Naive thymus-derived CD4-positive, alpha-beta T cell (primary cell): ENCODE measurements around the gene TAS2R46. TPM values are rescaled to one million over a fixed set of nuclear protein-coding genes. Genes with fewer than 3 reads are reported as not detected.
A peak's percentile ranks its signal among the peaks of the same experiment; 100 is the strongest.
"Not testable (repeated sequence)": the region's sequence is repeated elsewhere in the genome, so short reads cannot be mapped to it uniquely, and the experiment has no call there.

Source experiments
- ATAC-seq: fragments of 150-1000 bp; cut with Tn5 transposase; 2 replicates; pipeline ENCODE4 v1.10.0; 2021; ENCODE audit warnings: mild to moderate bottlenecking, moderate library complexity
- CTCF ChIA-PET: fragments of 350-600 bp; sonication (Branson Sonifier 250); formaldehyde crosslinking; loops from one replicate; lab custom pipeline; 2021; ENCODE audit warnings: antibody characterized with exemption; lab: Charles Lee
- POLR2A ChIA-PET: fragments of 350-600 bp; sonication (Branson Sonifier 250); formaldehyde crosslinking; loops from one replicate; lab custom pipeline; 2021; ENCODE audit warnings: antibody characterized with exemption, inconsistent platforms; lab: Charles Lee
- DNase-seq, 9 donors: peaks; one replicate each; pipeline versions ENCODE4 v3.0.0 to v3.0.0-alpha.2; 2020 to 2022; ENCODE audit warnings: mixed read lengths in 1 of 9
- H3K27ac ChIP-seq: one replicate; pipeline ENCODE4 v1.7.0; 2013; ENCODE audit warnings: mild to moderate bottlenecking, low read depth, low read length, moderate library complexity
- H3K27me3 ChIP-seq, 2 donors: one replicate each; pipeline ENCODE4 v1.7.0; 2013; ENCODE audit warnings: low read length in 2 of 2, mild to moderate bottlenecking in 2 of 2, moderate library complexity in 2 of 2; ENCODE audit not compliant: control insufficient read depth in 2 of 2, insufficient read depth in 2 of 2
- H3K36me3 ChIP-seq, 3 experiments: 1 replicate in 2 of 3; 2 replicates in 1 of 3; pipeline ENCODE4 v1.7.0; 2013; ENCODE audit warnings: low read length in 3 of 3, mild to moderate bottlenecking in 3 of 3, moderate library complexity in 1 of 3; ENCODE audit not compliant: insufficient read depth in 3 of 3, control insufficient read depth in 2 of 3
- H3K4me1 ChIP-seq, 2 donors: one replicate each; pipeline ENCODE4 v1.7.0; 2013; ENCODE audit warnings: low read length in 2 of 2, mild to moderate bottlenecking in 2 of 2, moderate library complexity in 1 of 2; ENCODE audit not compliant: control insufficient read depth in 2 of 2, insufficient read depth in 2 of 2
- H3K4me3 ChIP-seq: 2 replicates; pipeline ENCODE4 v1.7.0; 2013; ENCODE audit warnings: mild to moderate bottlenecking, low read length
- H3K9me3 ChIP-seq, 3 experiments: 1 replicate in 2 of 3; 2 replicates in 1 of 3; pipeline ENCODE4 v1.7.0; 2013; ENCODE audit warnings: low read length in 3 of 3; ENCODE audit not compliant: control insufficient read depth in 2 of 3
- H3K27ac Mint-ChIP-seq, 9 donors: one replicate each; pipeline ENCODE4 v1.8.0; 2020 to 2022; ENCODE audit warnings: mixed read lengths in 9 of 9, mild to moderate bottlenecking in 8 of 9, moderate library complexity in 5 of 9, inconsistent platforms in 2 of 9
- H3K27me3 Mint-ChIP-seq, 5 donors: one replicate each; pipeline ENCODE4 v1.8.0; 2021 to 2022; ENCODE audit warnings: mixed read lengths in 5 of 5, mild to moderate bottlenecking in 1 of 5
- H3K36me3 Mint-ChIP-seq, 5 donors: one replicate each; pipeline ENCODE4 v1.8.0; 2020 to 2022; ENCODE audit warnings: mixed read lengths in 5 of 5, mild to moderate bottlenecking in 3 of 5, inconsistent platforms in 1 of 5
- H3K4me1 Mint-ChIP-seq, 7 donors: one replicate each; pipeline ENCODE4 v1.8.0; 2020 to 2022; ENCODE audit warnings: mixed read lengths in 7 of 7, mild to moderate bottlenecking in 3 of 7, inconsistent platforms in 1 of 7
- H3K4me3 Mint-ChIP-seq, 10 donors: one replicate each; pipeline ENCODE4 v1.8.0; 2020 to 2022; ENCODE audit warnings: mild to moderate bottlenecking in 10 of 10, mixed read lengths in 10 of 10, moderate library complexity in 6 of 10, inconsistent platforms in 2 of 10
- H3K9me3 Mint-ChIP-seq, 11 donors: one replicate each; pipeline ENCODE4 v1.8.0; 2020 to 2022; ENCODE audit warnings: mixed read lengths in 11 of 11, mild to moderate bottlenecking in 4 of 11, inconsistent platforms in 1 of 11, moderate library complexity in 1 of 11
- intact Hi-C, 2 donors: fragments of 100-400 bp; cut with micrococcal nuclease; formaldehyde crosslinking; loops; one replicate each; pipeline ENCODE4 v1.15.1; 2023
- polyA plus RNA-seq, 2 donors: library from polyadenylated mRNA; unstranded; fragments of 300-500 nt; fragmentation: Illumina TruSeq; gene quantifications; one replicate each; pipeline ENCODE4 v1.2.3, GENCODE V29; 2021
- total RNA-seq, 6 experiments: library from RNA in 5 of 6; stranded (reverse) in 5 of 6; gene quantifications; 1 replicate in 5 of 6; 2 replicates in 1 of 6; pipeline ENCODE4 v1.2.3 and lab custom pipeline; 2021 to 2026

Gene TAS2R46
- total RNA-seq (1 to 10 TPM; 1.2 to 3.4 (median 2.7) TPM), polyA plus RNA-seq (under 1 TPM in 1 of 2 donors, not detected in 1; 0.21 TPM), total RNA-seq (lab: John Stamatoyannopoulos, UW) (0.54 reads per million)

GRCh38 chr12:11062194-11062593 lies at the start of gene TAS2R46:
TAS2R46 (minus strand) TSS chr12:11062294; CDS start chr12:11062294, 0 bp downstream.
- intact Hi-C loops = loop anchor here in 1 of 2 donors (10.0 kb wide), 1 partner anchor 423 kb away; no protein-coding TSS in a partner anchor
- H3K9me3 ChIP-seq, H3K27ac ChIP-seq, H3K9me3 Mint-ChIP-seq, H3K4me1 ChIP-seq, DNase-seq, H3K36me3 ChIP-seq, H3K27me3 Mint-ChIP-seq, ATAC-seq, H3K4me3 ChIP-seq, H3K27me3 ChIP-seq, POLR2A ChIA-PET, CTCF ChIA-PET: not testable (repeated sequence)
- Mint-ChIP-seq H3K36me3 (peaks cover 0 to 35% (median 25%) of the 10 kb centered on the region in 5 donors), H3K4me3 (peak within 1 kb of the TSS in 1 of 10 donors; percentile 1), H3K4me1 (peaks cover 0 to 29% (median 22%) of the 10 kb centered on the region in 7 donors), H3K27ac (peak within 1 kb of the TSS in 1 of 9 donors; percentile 81)

- peaks cover 13 to 79% (median 30%) of the 10 kb centered on the region in 11 donors for H3K9me3 Mint-ChIP-seq
- H3K4me1 Mint-ChIP-seq = peaks cover 16 to 83% (median 65%) of the 10 kb centered on the region in 7 donors
- POLR2A ChIA-PET, H3K27me3 Mint-ChIP-seq, ATAC-seq, H3K27ac ChIP-seq, H3K9me3 ChIP-seq, H3K36me3 ChIP-seq, DNase-seq, intact Hi-C loops, H3K4me1 ChIP-seq, H3K27me3 ChIP-seq, CTCF ChIA-PET, H3K4me3 ChIP-seq, H3K27ac Mint-ChIP-seq: not testable (repeated sequence)
- peak overlapping the region in 3 of 10 donors; percentile 8 to 34 (median 16) for H3K4me3 Mint-ChIP-seq
- peaks cover 45 to 89% (median 84%) of the 10 kb centered on the region in 5 donors for H3K36me3 Mint-ChIP-seq
Measured at GRCh38 chr12:11111213-11111612, 49.1 kb upstream of the TAS2R46 start.

GRCh38 chr12:11108862-11109261 lies 46.8 kb upstream of the TAS2R46 start:
- H3K36me3 Mint-ChIP-seq = peaks cover 40 to 80% (median 71%) of the 10 kb centered on the region in 5 donors
- peaks cover 16 to 68% (median 51%) of the 10 kb centered on the region in 7 donors for H3K4me1 Mint-ChIP-seq
- H3K9me3 ChIP-seq = no peaks in the 10 kb centered on the region
- H3K36me3 ChIP-seq = no peaks in the 10 kb centered on the region
- DNase-seq (no peak), ATAC-seq (no peak)
- peaks cover 11 to 62% (median 29%) of the 10 kb centered on the region in 11 donors for H3K9me3 Mint-ChIP-seq
- no peak overlapping the region for H3K27ac ChIP-seq
- H3K4me3 ChIP-seq = no peak overlapping the region
- H3K27ac Mint-ChIP-seq = peak overlapping the region in 6 of 9 donors; percentile 7 to 72 (median 52)
- H3K27me3 ChIP-seq = no peaks in the 10 kb centered on the region
- intact Hi-C loops = no loop called here
- ChIA-PET POLR2A (no interaction called here), CTCF (no interaction called here)
- peak overlapping the region in 5 of 10 donors; percentile 14 to 32 (median 26) for H3K4me3 Mint-ChIP-seq
- H3K4me1 ChIP-seq = no peaks in the 10 kb centered on the region
- no peaks in the 10 kb centered on the region for H3K27me3 Mint-ChIP-seq

GRCh38 chr12:11107719-11108118 lies 45.6 kb upstream of the TAS2R46 start:
- DNase-seq (no peak), ATAC-seq (no peak)
- no peak overlapping the region for H3K27ac ChIP-seq
- no peaks in the 10 kb centered on the region for H3K9me3 ChIP-seq
- no peaks in the 10 kb centered on the region for H3K4me1 ChIP-seq
- H3K4me3 ChIP-seq = no peak overlapping the region
- H3K36me3 ChIP-seq = no peaks in the 10 kb centered on the region
- intact Hi-C loops = no loop called here
- H3K4me1 Mint-ChIP-seq = peaks cover 16 to 57% (median 45%) of the 10 kb centered on the region in 7 donors
- H3K4me3 Mint-ChIP-seq = peak overlapping the region in 1 of 10 donors; percentile 43
- H3K27me3 Mint-ChIP-seq = no peaks in the 10 kb centered on the region
- H3K36me3 Mint-ChIP-seq = peaks cover 43 to 73% (median 71%) of the 10 kb centered on the region in 5 donors
- no peaks in the 10 kb centered on the region for H3K27me3 ChIP-seq
- H3K27ac Mint-ChIP-seq = peak overlapping the region in 3 of 9 donors; percentile 28 to 76 (median 38)
- CTCF ChIA-PET = no interaction called here
- H3K9me3 Mint-ChIP-seq = peaks cover 10 to 52% (median 28%) of the 10 kb centered on the region in 11 donors
- POLR2A ChIA-PET = no interaction called here

GRCh38 chr12:11106288-11106687 lies 44.2 kb upstream of the TAS2R46 start:
- no peaks in the 10 kb centered on the region for H3K4me1 ChIP-seq
- H3K27ac ChIP-seq = no peak overlapping the region
- H3K4me3 ChIP-seq = no peak overlapping the region
- Mint-ChIP-seq H3K4me3 (no peak overlapping the region), H3K27ac (no peak overlapping the region), H3K4me1 (peaks cover 16 to 50% (median 36%) of the 10 kb centered on the region in 7 donors), H3K36me3 (peaks cover 33 to 67% (median 64%) of the 10 kb centered on the region in 5 donors), H3K9me3 (peaks cover 3 to 38% (median 23%) of the 10 kb centered on the region in 11 donors), H3K27me3 (no peaks in the 10 kb centered on the region)
- DNase-seq = no peak
- H3K36me3 ChIP-seq = no peaks in the 10 kb centered on the region
- ChIA-PET POLR2A (no interaction called here), CTCF (no interaction called here)
- no peaks in the 10 kb centered on the region for H3K27me3 ChIP-seq
- no peaks in the 10 kb centered on the region for H3K9me3 ChIP-seq
- no peak for ATAC-seq
- intact Hi-C loops = no loop called here

GRCh38 chr12:11105546-11105945 lies 43.5 kb upstream of the TAS2R46 start:
- Histone ChIP-seq H3K27ac (no peak overlapping the region), H3K9me3 (no peaks in the 10 kb centered on the region), H3K4me1 (no peaks in the 10 kb centered on the region), H3K36me3 (no peaks in the 10 kb centered on the region), H3K4me3 (no peak overlapping the region), H3K27me3 (no peaks in the 10 kb centered on the region)
- H3K36me3 Mint-ChIP-seq = peaks cover 26 to 62% (median 61%) of the 10 kb centered on the region in 5 donors
- ChIA-PET POLR2A (no interaction called here), CTCF (no interaction called here)
- intact Hi-C loops = no loop called here
- H3K9me3 Mint-ChIP-seq = peaks cover 0 to 31% (median 15%) of the 10 kb centered on the region in 11 donors
- H3K27ac Mint-ChIP-seq = no peak overlapping the region
- peaks cover 10 to 42% (median 28%) of the 10 kb centered on the region in 7 donors for H3K4me1 Mint-ChIP-seq
- H3K27me3 Mint-ChIP-seq = no peaks in the 10 kb centered on the region
- no peak for ATAC-seq
- H3K4me3 Mint-ChIP-seq = no peak overlapping the region
- no peak for DNase-seq

GRCh38 chr12:11094910-11095309 lies 32.8 kb upstream of the TAS2R46 start:
- intact Hi-C loops, H3K27me3 ChIP-seq, DNase-seq, H3K4me3 Mint-ChIP-seq, CTCF ChIA-PET, H3K27me3 Mint-ChIP-seq, H3K36me3 ChIP-seq, H3K9me3 ChIP-seq, H3K27ac Mint-ChIP-seq, H3K4me3 ChIP-seq, ATAC-seq, POLR2A ChIA-PET, H3K4me1 ChIP-seq, H3K27ac ChIP-seq: not testable (repeated sequence)
- H3K36me3 Mint-ChIP-seq = peaks cover 6 to 25% (median 11%) of the 10 kb centered on the region in 5 donors
- H3K9me3 Mint-ChIP-seq = peaks cover 0 to 11% (median 1%) of the 10 kb centered on the region in 11 donors
- H3K4me1 Mint-ChIP-seq = peaks cover 0 to 10% (median 0%) of the 10 kb centered on the region in 7 donors
